Breast epithelium (tissue), 3 donors: Measurements from ENCODE around the gene MYBL2.

Experiments used
- CTCF ChIP-seq, 3 donors: fragments of 450-650 bp; IDR thresholded peaks; one replicate each; pipeline ENCODE4 v1.5.1; 2016 to 2017; ENCODE audit warnings: antibody characterized with exemption in 3 of 3, mild to moderate bottlenecking in 3 of 3, moderate library complexity in 3 of 3
- POLR2AphosphoS5 ChIP-seq, 3 donors: sonication (generic); formaldehyde crosslinking; IDR thresholded peaks; one replicate each; pipeline ENCODE4 v1.6.1; 2017; ENCODE audit warnings: antibody characterized with exemption in 3 of 3

GRCh38 chr20:43702502-43702901, 35.6 kb downstream of the MYBL2 start:
- no peak for TF ChIP-seq CTCF (IDR thresholded peaks at IDR 0.05)
- TF ChIP-seq POLR2AphosphoS5 (IDR thresholded peaks at IDR 0.05): no peak
